PFSK-1 (cell line): Measurements from ENCODE around the gene CASK.

ENCODE experiments used
- FOXP2 ChIP-seq: optimal IDR thresholded peaks from 2 replicates; pipeline ENCODE3; 2011; ENCODE audit warnings: borderline replicate concordance, control low read depth, inconsistent platforms; ENCODE audit not compliant: insufficient read depth; ENCODE audit errors: extremely low read length, extremely low read depth
- POLR2AphosphoS5 ChIP-seq: IDR thresholded peaks from 2 replicates; pipeline ENCODE4 v1.6.1; 2012; ENCODE audit warnings: low read depth, mild to moderate bottlenecking, control low read depth, low read length, moderate library complexity
- REST ChIP-seq, 2 experiments: IDR thresholded peaks; 2 replicates each; pipeline versions ENCODE4 v1.6.1 to v1.8.0; 2011 to 2012; ENCODE audit warnings: low read depth in 2 of 2, low read length in 2 of 2, control low read depth in 1 of 2, inconsistent platforms in 1 of 2, mild to moderate bottlenecking in 1 of 2, moderate library complexity in 1 of 2; ENCODE audit not compliant: insufficient read depth in 1 of 2
- SIN3A ChIP-seq: IDR thresholded peaks from 2 replicates; pipeline ENCODE4 v1.6.1; 2012; ENCODE audit warnings: mild to moderate bottlenecking, low read length, moderate library complexity, borderline replicate concordance; ENCODE audit not compliant: insufficient read depth
- TAF1 ChIP-seq: IDR thresholded peaks from 2 replicates; pipeline ENCODE4 v1.6.1; 2012; ENCODE audit warnings: low read length, control low read depth, borderline replicate concordance; ENCODE audit not compliant: insufficient read depth

Gene CASK

GRCh38 chrX:41932885-41933284, 9.5 kb upstream of the CASK start:
- no peak for TF ChIP-seq REST (IDR thresholded peaks at IDR 0.05; ENCODE audit: insufficient read depth in 1 of 2, low read depth in 2 of 2, low read length in 2 of 2)
- no peak for TF ChIP-seq POLR2AphosphoS5
- no peak for TF ChIP-seq SIN3A
- no peak for TF ChIP-seq TAF1
- TF ChIP-seq FOXP2 = no peak

GRCh38 chrX:41931591-41931990, 8.2 kb upstream of the CASK start:
- TF ChIP-seq SIN3A = no peak
- no peak for TF ChIP-seq TAF1
- TF ChIP-seq FOXP2 = no peak
- no peak for TF ChIP-seq REST (IDR thresholded peaks at IDR 0.05; ENCODE audit: insufficient read depth in 1 of 2, low read depth in 2 of 2, low read length in 2 of 2)
- TF ChIP-seq POLR2AphosphoS5 = no peak

- no peak for TF ChIP-seq TAF1
- TF ChIP-seq REST (IDR thresholded peaks at IDR 0.05; ENCODE audit: insufficient read depth in 1 of 2, low read depth in 2 of 2, low read length in 2 of 2) = no peak
- TF ChIP-seq POLR2AphosphoS5 = no peak
- TF ChIP-seq SIN3A = no peak
- no peak for TF ChIP-seq FOXP2
These were observed 777 bp upstream of the CASK start for GRCh38 chrX:41923978-41924683.

GRCh38 chrX:41922431-41923151, 763 bp downstream of the CASK start:
- TF ChIP-seq TAF1 = no peak
- TF ChIP-seq SIN3A = no peak
- TF ChIP-seq POLR2AphosphoS5 = no peak
- TF ChIP-seq FOXP2 = no peak
- no peak for TF ChIP-seq REST (IDR thresholded peaks at IDR 0.05; ENCODE audit: insufficient read depth in 1 of 2, low read depth in 2 of 2, low read length in 2 of 2)
